ENCODE data around the gene TNS2.

DNA sequence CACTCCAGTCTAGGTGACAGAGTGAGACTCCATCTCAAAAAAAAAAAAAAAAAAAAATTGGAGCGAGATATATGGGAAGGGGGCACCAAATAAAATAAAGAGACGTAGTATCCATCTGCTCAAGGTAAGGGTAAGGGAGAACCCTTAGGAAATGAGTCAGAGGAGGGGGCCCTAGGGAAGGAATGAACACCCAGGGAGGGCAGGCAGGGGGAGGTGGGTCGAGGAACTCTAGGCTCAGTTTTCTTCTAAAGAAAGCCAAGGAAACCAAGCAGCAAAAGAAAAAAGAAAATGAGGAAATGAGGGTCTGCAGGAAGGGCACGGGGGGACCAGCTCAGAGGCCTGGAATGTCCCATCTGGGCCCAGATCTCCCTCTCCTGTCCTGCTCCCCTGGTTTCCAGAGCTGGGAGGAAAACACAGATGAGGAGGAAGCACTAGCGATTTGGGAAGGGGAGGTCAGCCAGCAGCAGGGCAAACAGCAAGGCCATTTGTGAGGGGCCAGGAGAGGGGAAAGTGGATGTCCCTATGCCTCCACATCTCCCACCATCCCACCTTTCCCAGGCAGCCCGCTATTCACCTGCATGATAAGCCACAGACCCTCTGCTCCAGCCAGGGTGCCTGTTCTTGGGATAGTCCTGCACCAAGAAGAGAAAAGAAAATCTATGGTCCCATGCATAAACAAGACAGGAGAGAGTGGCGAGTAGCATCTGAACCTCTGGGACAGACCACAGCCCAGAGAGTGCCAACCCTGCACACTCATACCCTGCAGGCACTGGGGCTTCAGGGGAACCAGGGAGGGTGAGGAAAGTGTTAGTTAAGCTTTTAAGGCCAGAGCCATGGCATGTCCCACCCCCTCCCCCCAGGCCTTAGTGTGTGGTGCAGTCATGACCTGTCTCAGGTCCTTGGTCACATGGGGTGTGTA lies 17.5 kb downstream of the TNS2 start:
- TF ChIP-seq, protein P1, sequence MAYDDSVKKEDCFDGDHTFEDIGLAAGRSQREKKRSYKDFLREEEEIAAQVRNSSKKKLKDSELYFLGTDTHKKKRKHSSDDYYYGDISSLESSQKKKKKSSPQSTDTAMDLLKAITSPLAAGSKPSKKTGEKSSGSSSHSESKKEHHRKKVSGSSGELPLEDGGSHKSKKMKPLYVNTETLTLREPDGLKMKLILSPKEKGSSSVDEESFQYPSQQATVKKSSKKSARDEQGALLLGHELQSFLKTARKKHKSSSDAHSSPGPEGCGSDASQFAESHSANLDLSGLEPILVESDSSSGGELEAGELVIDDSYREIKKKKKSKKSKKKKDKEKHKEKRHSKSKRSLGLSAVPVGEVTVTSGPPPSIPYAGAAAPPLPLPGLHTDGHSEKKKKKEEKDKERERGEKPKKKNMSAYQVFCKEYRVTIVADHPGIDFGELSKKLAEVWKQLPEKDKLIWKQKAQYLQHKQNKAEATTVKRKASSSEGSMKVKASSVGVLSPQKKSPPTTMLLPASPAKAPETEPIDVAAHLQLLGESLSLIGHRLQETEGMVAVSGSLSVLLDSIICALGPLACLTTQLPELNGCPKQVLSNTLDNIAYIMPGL (CRISPR knock-in tag; IDR thresholded peaks at IDR 0.05): no peak
- no peak for TF ChIP-seq JUND (IDR thresholded peaks at IDR 0.05; ENCODE audit: borderline replicate concordance, low read depth, low read length)
- TF ChIP-seq JUND (tag; IDR thresholded peaks at IDR 0.05; ENCODE audit: borderline replicate concordance, low read depth, low read length): no peak
- TF ChIP-seq MAFG (tag; conservative IDR thresholded peaks at IDR 0.05): no peak
- no peak for TF ChIP-seq SMAD2 (IDR thresholded peaks at IDR 0.05; ENCODE audit: low read depth, low read length)
- TF ChIP-seq ZSCAN29 (IDR thresholded peaks at IDR 0.05): no peak
- TF ChIP-seq, protein P2, sequence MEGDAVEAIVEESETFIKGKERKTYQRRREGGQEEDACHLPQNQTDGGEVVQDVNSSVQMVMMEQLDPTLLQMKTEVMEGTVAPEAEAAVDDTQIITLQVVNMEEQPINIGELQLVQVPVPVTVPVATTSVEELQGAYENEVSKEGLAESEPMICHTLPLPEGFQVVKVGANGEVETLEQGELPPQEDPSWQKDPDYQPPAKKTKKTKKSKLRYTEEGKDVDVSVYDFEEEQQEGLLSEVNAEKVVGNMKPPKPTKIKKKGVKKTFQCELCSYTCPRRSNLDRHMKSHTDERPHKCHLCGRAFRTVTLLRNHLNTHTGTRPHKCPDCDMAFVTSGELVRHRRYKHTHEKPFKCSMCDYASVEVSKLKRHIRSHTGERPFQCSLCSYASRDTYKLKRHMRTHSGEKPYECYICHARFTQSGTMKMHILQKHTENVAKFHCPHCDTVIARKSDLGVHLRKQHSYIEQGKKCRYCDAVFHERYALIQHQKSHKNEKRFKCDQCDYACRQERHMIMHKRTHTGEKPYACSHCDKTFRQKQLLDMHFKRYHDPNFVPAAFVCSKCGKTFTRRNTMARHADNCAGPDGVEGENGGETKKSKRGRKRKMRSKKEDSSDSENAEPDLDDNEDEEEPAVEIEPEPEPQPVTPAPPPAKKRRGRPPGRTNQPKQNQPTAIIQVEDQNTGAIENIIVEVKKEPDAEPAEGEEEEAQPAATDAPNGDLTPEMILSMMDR (IDR thresholded peaks at IDR 0.05 in 2 of 3, conservative IDR thresholded peaks at IDR 0.05 in 1 of 3; ENCODE audit: insufficient read depth in 2 of 3, low read depth in 1 of 3, low read length in 3 of 3): no peak
